Choroid plexus epithelial cell (primary cell): Measurements from ENCODE around the gene THSD7B.

ENCODE experiments used
- DNase-seq: peaks from one replicate; pipeline ENCODE4 v3.0.0-alpha.2; 2010; ENCODE audit warnings: low read depth
- H3K4me3 ChIP-seq: 2 replicates; pipeline ENCODE4 v1.5.1; 2011; ENCODE audit warnings: low read depth, mild to moderate bottlenecking, control low read depth, low read length, moderate library complexity
- CTCF ChIP-seq: conservative IDR thresholded peaks from 2 replicates; pipeline ENCODE4 v1.5.1; 2011; ENCODE audit warnings: low read depth, mild to moderate bottlenecking, control low read depth, inconsistent platforms, low read length, moderate library complexity

Gene THSD7B

GRCh38 chr2:136844546-136844945, 79.2 kb downstream of the THSD7B start:
- no peak for TF ChIP-seq CTCF
- DNase-seq, result no peak
- H3K4me3 ChIP-seq, result no peak overlapping the region

- DNase-seq, result no peak
Measured at GRCh38 chr2:136858656-136859055, 93.3 kb downstream of the THSD7B start.

GRCh38 chr2:136860443-136860958, 95.2 kb downstream of the THSD7B start:
- no peak for DNase-seq
- no peak overlapping the region for H3K4me3 ChIP-seq
- no peak for TF ChIP-seq CTCF

More at GRCh38 chr2:136858656-136859055, 93.3 kb downstream of the THSD7B start:
- H3K4me3 ChIP-seq, result no peak overlapping the region
- TF ChIP-seq CTCF, result no peak

- no peak overlapping the region for H3K4me3 ChIP-seq
- DNase-seq, result no peak
- no peak for TF ChIP-seq CTCF
Measured at GRCh38 chr2:136863468-136863867, 98.1 kb downstream of the THSD7B start.

- no peak overlapping the region for H3K4me3 ChIP-seq
- no peak for TF ChIP-seq CTCF
- DNase-seq, result no peak
Measured at GRCh38 chr2:136863874-136864273, 98.5 kb downstream of the THSD7B start.

- TF ChIP-seq CTCF, result no peak
- H3K4me3 ChIP-seq, result no peak overlapping the region
- no peak for DNase-seq
Measured at GRCh38 chr2:136871424-136871823, 106.1 kb downstream of the THSD7B start.

- H3K4me3 ChIP-seq, result no peak overlapping the region
- no peak for TF ChIP-seq CTCF
- no peak for DNase-seq
Measured at GRCh38 chr2:136874258-136874657, 108.9 kb downstream of the THSD7B start.
